ENCODE measurements around the gene TRANK1.

TRANK1 gene

DNA sequence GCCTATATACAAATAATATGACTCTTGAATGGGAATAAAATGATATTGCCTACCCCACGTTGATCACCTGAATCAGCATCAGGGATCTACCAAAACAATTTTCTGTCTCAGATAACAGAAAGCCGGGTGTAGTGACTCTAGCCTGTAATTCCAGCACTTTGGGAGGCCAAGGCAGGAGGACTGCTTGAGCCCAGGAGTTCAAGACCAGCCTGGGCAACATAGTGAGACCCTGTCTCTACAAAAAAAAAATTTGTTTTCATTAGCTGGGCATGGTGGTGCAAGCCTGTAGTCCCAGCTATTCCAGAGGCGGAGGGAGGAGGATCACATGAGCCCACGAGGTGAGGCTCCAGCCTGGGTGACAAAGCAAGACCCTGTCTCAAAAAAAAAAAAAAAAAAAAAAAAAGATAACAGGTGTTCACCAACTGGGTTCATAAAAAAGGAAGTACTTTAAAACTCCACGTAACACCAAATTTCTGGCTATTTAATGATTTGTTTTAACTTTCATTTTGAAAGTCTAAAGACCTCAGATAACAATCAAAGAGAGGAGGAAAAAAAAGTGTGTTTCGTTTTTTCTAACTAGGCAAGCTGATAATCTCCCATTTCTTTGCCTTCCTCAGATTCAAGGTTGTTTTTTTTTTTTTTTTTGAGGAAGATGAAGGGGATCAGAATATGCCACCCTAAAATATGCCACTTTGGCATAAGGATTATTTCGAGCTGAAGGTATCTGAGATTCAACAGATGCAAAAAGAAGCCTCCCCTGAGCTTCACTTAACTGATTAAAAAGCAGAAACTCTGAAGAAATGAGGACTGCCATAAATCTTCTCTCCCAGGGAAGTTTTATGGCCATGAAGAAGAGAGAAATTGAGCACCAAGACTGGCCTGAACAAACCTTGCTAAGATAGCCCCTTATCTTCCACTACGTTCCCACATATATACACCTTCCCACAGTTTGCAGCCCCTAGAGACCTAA lies 44.1 kb downstream of the TRANK1 start:
- TF ChIP-seq SIN3A (IDR thresholded peaks at IDR 0.05; ENCODE audit: borderline replicate concordance, insufficient read depth, low read length) (no peak), TAF1 (IDR thresholded peaks at IDR 0.05; ENCODE audit: borderline replicate concordance, insufficient read depth, low read length) (no peak)
- TF ChIP-seq, protein P1, sequence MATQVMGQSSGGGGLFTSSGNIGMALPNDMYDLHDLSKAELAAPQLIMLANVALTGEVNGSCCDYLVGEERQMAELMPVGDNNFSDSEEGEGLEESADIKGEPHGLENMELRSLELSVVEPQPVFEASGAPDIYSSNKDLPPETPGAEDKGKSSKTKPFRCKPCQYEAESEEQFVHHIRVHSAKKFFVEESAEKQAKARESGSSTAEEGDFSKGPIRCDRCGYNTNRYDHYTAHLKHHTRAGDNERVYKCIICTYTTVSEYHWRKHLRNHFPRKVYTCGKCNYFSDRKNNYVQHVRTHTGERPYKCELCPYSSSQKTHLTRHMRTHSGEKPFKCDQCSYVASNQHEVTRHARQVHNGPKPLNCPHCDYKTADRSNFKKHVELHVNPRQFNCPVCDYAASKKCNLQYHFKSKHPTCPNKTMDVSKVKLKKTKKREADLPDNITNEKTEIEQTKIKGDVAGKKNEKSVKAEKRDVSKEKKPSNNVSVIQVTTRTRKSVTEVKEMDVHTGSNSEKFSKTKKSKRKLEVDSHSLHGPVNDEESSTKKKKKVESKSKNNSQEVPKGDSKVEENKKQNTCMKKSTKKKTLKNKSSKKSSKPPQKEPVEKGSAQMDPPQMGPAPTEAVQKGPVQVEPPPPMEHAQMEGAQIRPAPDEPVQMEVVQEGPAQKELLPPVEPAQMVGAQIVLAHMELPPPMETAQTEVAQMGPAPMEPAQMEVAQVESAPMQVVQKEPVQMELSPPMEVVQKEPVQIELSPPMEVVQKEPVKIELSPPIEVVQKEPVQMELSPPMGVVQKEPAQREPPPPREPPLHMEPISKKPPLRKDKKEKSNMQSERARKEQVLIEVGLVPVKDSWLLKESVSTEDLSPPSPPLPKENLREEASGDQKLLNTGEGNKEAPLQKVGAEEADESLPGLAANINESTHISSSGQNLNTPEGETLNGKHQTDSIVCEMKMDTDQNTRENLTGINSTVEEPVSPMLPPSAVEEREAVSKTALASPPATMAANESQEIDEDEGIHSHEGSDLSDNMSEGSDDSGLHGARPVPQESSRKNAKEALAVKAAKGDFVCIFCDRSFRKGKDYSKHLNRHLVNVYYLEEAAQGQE (IDR thresholded peaks at IDR 0.05; ENCODE audit: insufficient read depth in 1 of 2, low read depth in 2 of 2, low read length in 2 of 2) = no peak

DNA sequence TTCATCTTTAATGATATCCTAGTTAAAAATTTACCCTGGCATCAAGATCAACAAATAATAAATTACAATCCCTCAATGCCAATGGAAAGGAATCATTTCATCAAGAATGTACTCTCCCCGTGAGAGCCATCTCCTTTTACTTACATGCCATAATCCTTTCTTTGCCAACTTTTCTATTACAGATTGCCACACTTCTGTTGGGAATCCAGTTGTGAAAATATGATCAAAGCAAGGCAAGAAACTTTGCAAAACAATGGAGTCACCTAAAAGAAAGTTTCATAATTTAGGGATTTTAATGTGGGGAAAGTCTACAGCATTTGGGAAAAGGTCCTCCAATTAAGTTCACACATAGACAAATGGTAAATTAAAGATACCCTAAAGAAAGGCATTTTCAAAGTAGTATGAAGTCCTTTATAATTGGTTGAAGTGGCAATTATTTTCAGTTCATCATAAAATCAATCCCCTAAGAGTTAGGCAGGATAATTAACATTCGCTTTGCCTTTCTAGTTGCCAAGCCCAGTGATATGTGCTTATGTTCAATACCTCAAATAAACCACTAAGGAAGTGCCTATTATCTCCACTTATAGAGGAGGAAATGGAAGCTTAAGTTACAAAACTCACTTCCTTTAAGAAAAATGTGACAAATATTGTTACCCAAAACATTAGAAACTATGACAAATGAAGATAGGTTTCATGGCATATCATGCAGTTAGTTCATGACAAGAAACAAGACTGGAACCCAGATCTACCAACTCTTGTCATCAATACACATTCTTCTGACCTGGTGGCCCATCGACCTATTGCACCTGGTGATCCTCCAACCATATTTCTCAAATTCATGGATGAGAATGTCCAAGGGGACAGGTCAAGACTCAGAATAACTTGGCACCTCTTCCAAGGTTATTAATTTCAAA lies 49.1 kb downstream of the TRANK1 start:
- no peak for TF ChIP-seq FOXP2 (optimal IDR thresholded peaks at IDR 0.05; ENCODE audit: borderline replicate concordance, extremely low read depth, extremely low read length, insufficient read depth)

DNA sequence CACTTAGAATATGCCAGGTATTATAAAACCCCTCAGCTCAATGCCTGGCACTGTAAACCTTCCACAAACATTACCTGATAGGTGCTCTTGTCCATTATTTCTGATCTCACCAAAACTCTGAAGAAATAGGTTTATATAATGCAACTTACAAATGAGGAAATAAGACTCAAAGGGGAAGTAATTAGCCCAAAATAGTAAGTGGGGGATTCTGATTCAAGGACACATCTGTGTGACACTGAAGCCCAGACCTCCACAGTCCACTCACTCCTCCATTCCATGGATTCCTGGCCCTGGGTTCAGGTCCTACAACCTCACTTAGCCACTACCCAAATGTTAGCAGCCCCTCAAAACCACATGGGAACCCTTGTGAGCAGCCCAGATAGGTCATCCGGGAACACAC lies 49.9 kb downstream of the TRANK1 start:
- TF ChIP-seq SIN3A (IDR thresholded peaks at IDR 0.05; ENCODE audit: borderline replicate concordance, insufficient read depth, low read length) = no peak
- TF ChIP-seq TAF1 (IDR thresholded peaks at IDR 0.05; ENCODE audit: borderline replicate concordance, insufficient read depth, low read length) = no peak
- TF ChIP-seq POLR2AphosphoS5 (IDR thresholded peaks at IDR 0.05; ENCODE audit: low read depth, low read length) = no peak
- TF ChIP-seq FOXP2 (optimal IDR thresholded peaks at IDR 0.05; ENCODE audit: borderline replicate concordance, extremely low read depth, extremely low read length, insufficient read depth) = no peak
- TF ChIP-seq, protein P1 (IDR thresholded peaks at IDR 0.05; ENCODE audit: insufficient read depth in 1 of 2, low read depth in 2 of 2, low read length in 2 of 2) = no peak

DNA sequence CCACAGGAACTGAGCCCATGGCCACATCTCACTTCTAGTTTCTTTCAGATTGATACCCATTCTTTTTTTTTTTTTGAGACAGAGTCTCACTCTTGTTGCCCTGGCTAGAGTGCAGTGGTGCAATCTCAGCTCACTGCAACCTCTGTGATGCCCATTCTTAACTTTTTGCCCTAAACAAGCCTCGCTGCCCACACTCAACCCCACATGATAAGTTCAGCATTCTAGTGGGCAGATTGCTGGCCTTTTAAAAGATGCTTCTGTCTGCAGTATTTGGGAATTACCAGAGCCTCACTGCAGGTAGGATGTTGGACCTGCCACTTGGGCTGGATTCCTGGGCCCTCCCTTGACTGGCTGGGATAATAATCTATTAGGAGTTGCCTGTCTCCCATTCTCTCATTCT lies 51.0 kb downstream of the TRANK1 start:
- TF ChIP-seq FOXP2 (optimal IDR thresholded peaks at IDR 0.05; ENCODE audit: borderline replicate concordance, extremely low read depth, extremely low read length, insufficient read depth) = no peak
- no peak for TF ChIP-seq POLR2AphosphoS5 (IDR thresholded peaks at IDR 0.05; ENCODE audit: low read depth, low read length)
- no peak for TF ChIP-seq SIN3A (IDR thresholded peaks at IDR 0.05; ENCODE audit: borderline replicate concordance, insufficient read depth, low read length)
- no peak for TF ChIP-seq TAF1 (IDR thresholded peaks at IDR 0.05; ENCODE audit: borderline replicate concordance, insufficient read depth, low read length)
- TF ChIP-seq, protein P1 (IDR thresholded peaks at IDR 0.05; ENCODE audit: insufficient read depth in 1 of 2, low read depth in 2 of 2, low read length in 2 of 2) = no peak

DNA sequence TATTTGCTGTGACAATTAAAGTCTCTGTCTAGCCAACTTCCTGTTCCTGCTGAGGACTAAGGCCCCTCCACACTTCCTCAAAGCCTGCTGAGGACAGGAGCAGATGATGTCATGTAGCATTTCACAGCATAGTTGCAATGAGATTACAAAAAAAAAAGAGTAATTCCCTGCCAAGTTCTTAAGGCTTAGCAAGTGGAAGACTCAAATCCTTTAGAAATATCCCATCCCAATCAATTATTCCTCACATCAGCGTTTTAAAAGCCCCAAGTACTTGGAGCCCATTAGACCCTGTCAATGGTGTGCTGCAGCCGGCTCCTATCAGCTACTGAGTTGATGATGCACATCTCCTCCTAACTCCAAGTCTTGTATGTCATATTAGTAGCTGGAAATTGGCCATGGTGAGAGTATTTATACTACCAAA lies 51.7 kb downstream of the TRANK1 start:
- no peak for TF ChIP-seq POLR2AphosphoS5 (IDR thresholded peaks at IDR 0.05; ENCODE audit: low read depth, low read length)

All from PFSK-1 (cell line).